M059J (cell line): ENCODE measurements around the gene ACBD6. TPM values are rescaled to one million over a fixed set of nuclear protein-coding genes. Genes with fewer than 3 reads are reported as not detected.

Source experiments
- DNase-seq: peaks from one replicate; pipeline ENCODE4 v3.0.0-alpha.2; 2012; ENCODE audit warnings: low read depth
- total RNA-seq: library from RNA; depleted of rRNA; stranded (reverse); fragments of >200 nt; shearing (Covaris generic); gene quantifications from 2 replicates; pipeline ENCODE4 v1.2.3, GENCODE V29; 2014

Gene ACBD6
- total RNA-seq, 1 experiment from 2014 or later = 76.2 TPM

- DNase-seq = no peak
Measured at GRCh38 chr1:180256341-180257027, 245.9 kb downstream of the ACBD6 start.

- DNase-seq = no peak
Measured at GRCh38 chr1:180255536-180256340, 246.6 kb downstream of the ACBD6 start.

GRCh38 chr1:180254854-180255253 lies 247.5 kb downstream of the ACBD6 start:
- DNase-seq = no peak

DNA sequence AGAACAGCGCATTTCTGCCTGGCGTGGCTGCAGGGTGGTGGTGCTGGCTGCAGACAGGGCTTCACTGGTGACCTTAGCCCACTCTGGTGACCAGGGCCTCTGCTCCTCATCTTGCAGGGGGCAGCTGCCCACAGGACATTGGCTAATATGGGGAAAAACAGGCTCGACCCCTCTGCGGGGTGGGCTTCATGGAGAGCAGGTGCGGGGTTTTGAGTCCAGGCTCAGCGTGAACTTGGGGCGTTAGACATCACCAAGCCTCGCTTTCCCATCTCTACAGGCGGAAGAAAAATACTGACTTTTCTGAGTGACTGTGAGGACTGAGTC lies 247.9 kb downstream of the ACBD6 start:
- no peak for DNase-seq

- DNase-seq = no peak
Measured at GRCh38 chr1:180253585-180254495, 248.5 kb downstream of the ACBD6 start.

GRCh38 chr1:180252638-180253536 lies 249.5 kb downstream of the ACBD6 start:
- peak; percentile 55 for DNase-seq

GRCh38 chr1:180251526-180252305 lies 250.7 kb downstream of the ACBD6 start:
- DNase-seq = no peak

- DNase-seq = no peak
Measured at GRCh38 chr1:180250883-180251509, 251.4 kb downstream of the ACBD6 start.

- no peak for DNase-seq
Measured at GRCh38 chr1:180250499-180250770, 251.9 kb downstream of the ACBD6 start.

DNA sequence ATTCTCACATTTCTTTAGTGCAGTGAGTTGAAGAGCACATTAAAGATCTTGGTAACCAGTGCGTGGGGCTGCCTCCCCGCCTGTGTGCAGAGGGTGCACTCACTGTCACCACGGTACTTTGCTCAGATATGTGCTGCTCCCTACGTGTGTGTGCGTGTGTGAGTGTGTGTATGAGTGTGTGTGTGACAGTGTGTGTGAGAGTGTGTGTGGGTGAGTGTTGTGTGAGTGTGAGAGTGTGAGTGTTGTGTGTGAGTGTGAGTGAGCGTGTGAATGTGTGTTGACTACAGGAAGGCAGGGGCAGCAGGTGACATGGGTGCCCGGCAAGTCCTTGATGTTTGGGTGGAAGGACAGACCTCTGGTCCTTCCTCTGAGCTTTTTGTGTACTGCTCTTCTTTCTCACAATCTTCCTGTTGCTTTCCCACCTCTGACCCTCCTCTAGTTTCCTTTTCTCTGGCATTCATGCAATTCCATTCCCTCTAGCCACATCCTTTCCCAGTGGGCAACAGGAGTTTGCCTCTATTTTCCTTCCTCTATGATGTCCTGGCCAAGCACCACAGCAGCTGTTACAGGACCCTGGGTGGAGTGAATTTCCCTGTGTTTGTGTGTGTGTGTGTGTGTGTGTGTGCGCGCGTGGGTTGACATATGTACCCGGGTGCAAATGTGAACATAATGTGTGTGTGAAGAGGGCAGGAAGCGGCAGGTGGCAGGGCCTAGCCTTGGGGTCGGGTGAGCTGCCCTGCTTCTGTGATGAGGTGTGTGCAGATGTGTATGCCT lies 252.5 kb downstream of the ACBD6 start:
- DNase-seq = no peak

GRCh38 chr1:180248731-180249681 lies 253.4 kb downstream of the ACBD6 start:
- DNase-seq = no peak

DNA sequence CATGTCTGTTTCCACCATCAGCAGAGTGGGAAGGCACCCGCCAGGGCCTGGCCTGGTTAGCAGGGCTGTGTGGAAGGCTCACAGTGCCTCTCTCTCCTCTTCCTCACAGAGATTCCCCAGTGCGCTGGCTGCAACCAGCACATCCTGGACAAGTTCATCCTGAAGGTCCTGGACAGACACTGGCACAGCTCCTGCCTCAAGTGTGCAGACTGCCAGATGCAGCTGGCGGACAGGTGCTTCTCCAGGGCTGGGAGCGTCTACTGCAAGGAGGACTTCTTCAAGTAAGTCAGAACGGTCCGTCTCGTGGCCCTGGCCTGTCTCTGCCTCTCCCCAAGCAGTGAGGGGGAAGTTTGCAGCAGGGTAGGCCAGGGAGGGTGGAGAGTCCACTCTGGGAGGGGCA lies 254.2 kb downstream of the ACBD6 start:
- no peak for DNase-seq

DNA sequence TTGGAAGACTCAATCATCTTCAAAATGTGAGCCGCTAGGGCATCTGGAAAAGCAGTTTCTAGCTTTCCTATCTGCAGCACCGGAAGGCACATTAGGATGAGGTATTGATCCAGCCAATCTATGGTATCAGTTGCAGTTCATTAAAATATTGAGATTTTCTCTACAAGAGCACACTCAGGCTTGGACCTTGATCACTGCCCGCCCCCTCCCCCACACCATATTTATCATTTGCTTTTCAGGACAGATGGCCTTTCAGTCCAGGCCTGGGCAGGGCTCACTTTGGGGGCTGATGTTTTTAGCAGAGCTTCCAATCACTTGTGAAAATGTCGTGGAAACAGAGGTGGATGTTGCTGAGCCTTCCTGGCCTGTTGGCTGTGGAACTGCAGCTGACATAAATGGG lies 254.8 kb downstream of the ACBD6 start:
- DNase-seq = no peak

DNA sequence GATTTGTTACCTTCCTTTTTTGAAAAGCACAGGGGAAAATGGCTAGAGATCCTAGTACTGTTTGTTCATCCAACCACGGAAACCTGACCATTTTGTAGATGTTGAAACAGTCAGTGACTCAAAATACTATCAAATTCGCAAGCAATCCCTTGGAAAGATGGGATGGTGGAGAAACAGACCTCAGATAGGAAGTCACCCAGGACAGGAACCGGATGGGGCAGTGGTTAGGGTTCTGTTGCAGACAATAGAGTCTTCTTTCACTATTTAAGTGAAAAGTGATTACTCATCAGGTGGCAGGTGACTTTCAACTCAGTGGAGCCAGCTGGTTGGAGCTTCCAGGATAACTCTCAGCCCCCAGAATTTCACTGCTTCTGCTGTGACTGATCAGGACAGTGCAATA lies 255.3 kb downstream of the ACBD6 start:
- peak; percentile 19 for DNase-seq

- peak; percentile 26 for DNase-seq
Measured at GRCh38 chr1:180246579-180246978, 255.8 kb downstream of the ACBD6 start.

GRCh38 chr1:180244840-180245239 lies 257.5 kb downstream of the ACBD6 start:
- DNase-seq = no peak

DNA sequence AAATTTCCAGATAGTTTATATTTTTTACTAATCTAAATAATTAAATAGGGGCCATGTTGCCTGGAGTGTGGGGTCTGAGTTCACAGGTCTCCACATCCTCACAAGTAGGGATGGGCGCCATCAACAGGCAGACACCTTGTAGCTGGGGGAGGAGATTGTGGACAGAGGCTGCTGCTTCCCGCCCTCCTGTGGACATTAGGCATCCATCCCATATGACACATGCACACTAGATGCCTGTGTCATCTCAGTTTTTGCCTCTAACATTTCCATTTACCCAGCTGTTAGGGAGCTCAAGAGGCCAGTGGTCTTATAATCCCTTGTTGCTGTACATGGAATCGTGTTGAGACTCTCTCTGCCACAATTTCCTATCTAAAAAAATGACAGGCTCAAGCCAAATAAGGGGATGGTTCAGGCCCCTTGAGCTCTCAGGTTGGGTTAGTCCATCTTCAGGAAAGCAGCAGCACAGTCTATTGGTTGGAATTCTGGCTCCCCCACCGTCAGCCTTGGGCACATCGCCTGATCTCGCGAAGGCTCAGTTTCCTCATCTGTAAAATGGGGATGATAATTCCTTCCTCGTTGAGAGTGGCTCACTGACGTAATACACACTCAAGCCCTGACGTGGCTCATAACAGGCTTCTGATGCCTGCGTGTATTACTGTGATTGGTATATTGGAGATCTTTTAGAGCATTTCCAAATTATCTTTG lies 258.7 kb downstream of the ACBD6 start:
- DNase-seq = no peak
